MCF 10A (cell line): ENCODE measurements around the gene ZNF331. TPM values are rescaled to one million over a fixed set of nuclear protein-coding genes. Genes with fewer than 3 reads are reported as not detected.

Source experiments
- BruUV-seq: library from RNA; stranded (reverse); fragments of 400-500 nt; replicated peaks from 2 replicates; lab custom pipeline; 2021; lab: Mats Ljungman, UMichigan
- CTCF ChIA-PET: fragments of 300-600 bp; sonication (Branson Sonifier 250); formaldehyde crosslinking; extraction: SDS; loops from one replicate; lab custom pipeline; 2021; ENCODE audit warnings: antibody characterized with exemption, inconsistent platforms; lab: Yijun Ruan, JAX
- POLR2A ChIA-PET: fragments of 300-600, 350-650 bp; sonication (Branson Sonifier 250); formaldehyde crosslinking; extraction: SDS; loops from one replicate; lab custom pipeline; 2020; ENCODE audit warnings: antibody characterized with exemption, inconsistent platforms; lab: Yijun Ruan, JAX
- DNase-seq: peaks from one replicate; pipeline ENCODE4 v3.0.0-alpha.2; 2018; ENCODE audit not compliant: unreplicated experiment
- H3K27ac Mint-ChIP-seq: one replicate; pipeline ENCODE4 v1.8.0; 2022; ENCODE audit warnings: mild to moderate bottlenecking, low read depth, mixed read lengths; ENCODE audit not compliant: unreplicated experiment
- H3K27me3 Mint-ChIP-seq: one replicate; pipeline ENCODE4 v1.8.0; 2022; ENCODE audit warnings: mixed read lengths; ENCODE audit not compliant: insufficient read depth, unreplicated experiment
- H3K36me3 Mint-ChIP-seq: one replicate; pipeline ENCODE4 v1.8.0; 2022; ENCODE audit warnings: mild to moderate bottlenecking, moderate library complexity, mixed read lengths; ENCODE audit not compliant: insufficient read depth, unreplicated experiment
- H3K4me1 Mint-ChIP-seq: one replicate; pipeline ENCODE4 v1.8.0; 2022; ENCODE audit warnings: mixed read lengths; ENCODE audit not compliant: insufficient read depth, unreplicated experiment
- H3K4me3 Mint-ChIP-seq: one replicate; pipeline ENCODE4 v1.8.0; 2022; ENCODE audit warnings: mild to moderate bottlenecking, moderate library complexity, mixed read lengths; ENCODE audit not compliant: unreplicated experiment
- H3K9me3 Mint-ChIP-seq: one replicate; pipeline ENCODE4 v1.8.0; 2022; ENCODE audit warnings: mixed read lengths; ENCODE audit not compliant: unreplicated experiment
- intact Hi-C: fragments of 100-400 bp; cut with micrococcal nuclease; formaldehyde crosslinking; loops from 2 replicates; pipeline ENCODE4 v1.14.1; 2022
- total RNA-seq: library from RNA; stranded (reverse); gene quantifications from 2 replicates; pipeline ENCODE4 v1.2.3, GENCODE V29; 2022
- TF ChIP-seq, protein P1 (sequence below): fragments of 200-600 bp; IDR thresholded peaks from one replicate; pipeline ENCODE4 v1.8.0; 2022; ENCODE audit warnings: antibody characterized with exemption, mild to moderate bottlenecking; ENCODE audit not compliant: unreplicated experiment

Gene ZNF331
- total RNA-seq, 1 experiment from 2014 or later, result 7.7 TPM

DNA sequence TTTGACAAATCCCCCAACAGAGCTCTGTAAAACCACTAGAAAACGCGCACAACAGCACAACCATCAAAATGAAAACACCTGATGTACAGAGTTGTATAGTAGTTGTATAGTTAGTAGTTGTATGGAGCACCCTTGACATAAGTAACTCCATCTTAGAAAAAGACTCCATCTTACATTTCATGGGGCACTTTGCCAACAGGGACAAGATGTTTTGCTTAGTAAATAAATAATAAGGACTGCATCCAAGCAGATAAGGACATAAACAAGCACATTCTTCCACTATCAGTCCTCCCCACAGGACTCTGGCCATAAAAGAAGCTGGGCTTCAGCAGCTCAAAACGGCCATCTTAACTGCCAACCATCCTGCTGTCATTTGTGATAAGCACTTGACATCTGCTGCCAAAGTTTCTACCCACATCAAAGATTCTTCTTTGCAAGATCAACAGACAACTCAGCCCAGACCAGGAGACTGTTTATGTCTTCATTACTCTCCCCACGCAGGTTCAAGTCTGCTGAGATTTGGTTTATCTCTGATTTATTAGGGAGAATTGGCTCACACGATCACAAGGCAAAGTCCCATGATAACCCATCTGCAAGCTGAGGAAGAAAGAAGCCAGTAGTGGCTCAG is 20.7 kb upstream of the ZNF331 start:
- Mint-ChIP-seq H3K36me3 (no peaks in the 10 kb centered on the region), H3K27ac (no peak overlapping the region), H3K4me1 (peaks cover 6% of the 10 kb centered on the region), H3K9me3 (peaks cover 15% of the 10 kb centered on the region), H3K27me3 (no peaks in the 10 kb centered on the region), H3K4me3 (no peak overlapping the region)
- intact Hi-C loops, result no loop called here
- BruUV-seq, result no TSS peak
- ChIA-PET CTCF (interaction anchor here (0.6 kb wide), 1 partner anchor 769 kb away, joined by 3 read pairs; no protein-coding TSS in a partner anchor), POLR2A (interaction anchor here (0.6 kb wide), 1 partner anchor 92 kb away, joined by 5 read pairs; no protein-coding TSS in a partner anchor)
- no peak for DNase-seq
- TF ChIP-seq, protein P1, sequence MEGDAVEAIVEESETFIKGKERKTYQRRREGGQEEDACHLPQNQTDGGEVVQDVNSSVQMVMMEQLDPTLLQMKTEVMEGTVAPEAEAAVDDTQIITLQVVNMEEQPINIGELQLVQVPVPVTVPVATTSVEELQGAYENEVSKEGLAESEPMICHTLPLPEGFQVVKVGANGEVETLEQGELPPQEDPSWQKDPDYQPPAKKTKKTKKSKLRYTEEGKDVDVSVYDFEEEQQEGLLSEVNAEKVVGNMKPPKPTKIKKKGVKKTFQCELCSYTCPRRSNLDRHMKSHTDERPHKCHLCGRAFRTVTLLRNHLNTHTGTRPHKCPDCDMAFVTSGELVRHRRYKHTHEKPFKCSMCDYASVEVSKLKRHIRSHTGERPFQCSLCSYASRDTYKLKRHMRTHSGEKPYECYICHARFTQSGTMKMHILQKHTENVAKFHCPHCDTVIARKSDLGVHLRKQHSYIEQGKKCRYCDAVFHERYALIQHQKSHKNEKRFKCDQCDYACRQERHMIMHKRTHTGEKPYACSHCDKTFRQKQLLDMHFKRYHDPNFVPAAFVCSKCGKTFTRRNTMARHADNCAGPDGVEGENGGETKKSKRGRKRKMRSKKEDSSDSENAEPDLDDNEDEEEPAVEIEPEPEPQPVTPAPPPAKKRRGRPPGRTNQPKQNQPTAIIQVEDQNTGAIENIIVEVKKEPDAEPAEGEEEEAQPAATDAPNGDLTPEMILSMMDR, result no peak

DNA sequence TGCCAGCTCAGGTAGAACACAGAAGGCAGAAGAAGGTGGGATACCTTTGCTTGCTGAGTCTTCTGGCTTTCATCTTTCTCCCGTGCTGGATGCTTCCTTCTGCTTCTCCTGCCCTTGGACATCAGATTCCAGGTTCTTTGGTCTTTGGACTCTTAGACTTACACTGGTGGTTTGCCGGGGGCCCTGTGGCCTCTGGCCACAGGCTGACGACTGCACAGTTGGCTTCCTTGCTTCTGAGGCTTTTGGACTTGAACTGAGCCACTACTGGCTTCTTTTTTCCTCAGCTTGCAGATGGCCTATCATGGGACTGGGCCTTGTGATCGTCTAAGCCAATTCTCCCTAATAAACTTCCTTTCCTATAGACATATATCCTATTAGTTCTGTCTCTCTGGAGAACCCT is 19.8 kb upstream of the ZNF331 start:
- TF ChIP-seq, protein P1, result no peak

DNA sequence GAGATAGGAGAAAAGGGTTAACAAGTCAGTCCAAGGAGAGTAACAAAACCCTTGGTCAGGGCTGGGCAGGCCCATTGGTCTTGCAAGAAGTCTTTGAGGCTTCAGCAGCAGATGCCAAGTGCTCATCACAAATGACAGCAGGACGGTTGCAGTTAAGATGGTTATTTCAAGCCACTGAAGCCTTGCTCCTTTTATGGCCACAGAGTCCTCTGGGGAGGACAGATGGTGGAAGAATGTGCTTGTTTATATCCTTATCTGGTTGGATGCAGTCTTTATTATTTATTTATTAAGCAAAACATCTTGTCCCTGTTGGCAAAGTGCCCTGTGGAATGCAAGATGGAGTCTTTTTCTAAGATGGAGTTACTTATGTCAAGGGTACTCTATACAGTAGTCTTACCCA is 19.2 kb upstream of the ZNF331 start:
- H3K27me3 Mint-ChIP-seq, result no peaks in the 10 kb centered on the region
- no TSS peak for BruUV-seq
- CTCF ChIA-PET, result interaction anchor here (0.7 kb wide), 1 partner anchor 1127 kb away, joined by 3 read pairs; no protein-coding TSS in a partner anchor

More for the DNA sequence above, 19.8 kb upstream of the ZNF331 start:
- Mint-ChIP-seq H3K4me1 (peaks cover 6% of the 10 kb centered on the region), H3K27ac (no peak overlapping the region), H3K4me3 (no peak overlapping the region), H3K9me3 (peaks cover 15% of the 10 kb centered on the region), H3K27me3 (no peaks in the 10 kb centered on the region), H3K36me3 (no peaks in the 10 kb centered on the region)
- DNase-seq, result no peak
- POLR2A ChIA-PET, result no interaction called here
- no TSS peak for BruUV-seq
- CTCF ChIA-PET, result no interaction called here
- intact Hi-C loops, result no loop called here

DNA sequence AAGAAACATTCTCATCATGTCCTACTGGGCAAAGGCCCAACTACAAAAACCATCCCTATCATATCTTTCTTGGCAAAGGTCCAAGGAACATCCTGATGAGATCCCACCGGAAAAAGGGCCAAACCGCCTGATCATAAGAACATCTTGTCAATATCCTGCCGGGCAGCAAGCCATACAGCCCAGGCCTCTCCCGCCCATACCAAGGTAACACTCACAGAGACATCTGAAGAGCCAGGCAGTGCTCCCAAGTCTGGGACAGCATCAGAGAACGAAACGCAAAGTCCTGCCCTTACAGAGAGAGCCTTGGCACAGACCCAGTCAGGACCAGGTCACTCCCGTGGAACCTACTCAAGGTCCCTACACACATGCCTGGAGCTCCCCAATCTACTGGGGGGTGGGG is 18.5 kb upstream of the ZNF331 start:
- H3K36me3 Mint-ChIP-seq, result no peaks in the 10 kb centered on the region
- peaks cover 6% of the 10 kb centered on the region for H3K4me1 Mint-ChIP-seq
- ChIA-PET POLR2A (no interaction called here), CTCF (no interaction called here)
- intact Hi-C loops, result no loop called here
- no peak overlapping the region for H3K27ac Mint-ChIP-seq
- H3K4me3 Mint-ChIP-seq, result no peak overlapping the region
- peaks cover 15% of the 10 kb centered on the region for H3K9me3 Mint-ChIP-seq
- TF ChIP-seq, protein P1, result no peak
- H3K27me3 Mint-ChIP-seq, result no peaks in the 10 kb centered on the region
- DNase-seq, result no peak
- BruUV-seq, result no TSS peak

More for the DNA sequence above, 19.2 kb upstream of the ZNF331 start:
- Mint-ChIP-seq H3K4me3 (no peak overlapping the region), H3K9me3 (peaks cover 15% of the 10 kb centered on the region), H3K4me1 (peaks cover 6% of the 10 kb centered on the region), H3K27ac (no peak overlapping the region), H3K36me3 (no peaks in the 10 kb centered on the region)
- POLR2A ChIA-PET, result no interaction called here
- intact Hi-C loops, result no loop called here
- DNase-seq, result no peak
- TF ChIP-seq, protein P1, result no peak
